ENCODE data around the gene HOXB2.

Gene HOXB2

DNA sequence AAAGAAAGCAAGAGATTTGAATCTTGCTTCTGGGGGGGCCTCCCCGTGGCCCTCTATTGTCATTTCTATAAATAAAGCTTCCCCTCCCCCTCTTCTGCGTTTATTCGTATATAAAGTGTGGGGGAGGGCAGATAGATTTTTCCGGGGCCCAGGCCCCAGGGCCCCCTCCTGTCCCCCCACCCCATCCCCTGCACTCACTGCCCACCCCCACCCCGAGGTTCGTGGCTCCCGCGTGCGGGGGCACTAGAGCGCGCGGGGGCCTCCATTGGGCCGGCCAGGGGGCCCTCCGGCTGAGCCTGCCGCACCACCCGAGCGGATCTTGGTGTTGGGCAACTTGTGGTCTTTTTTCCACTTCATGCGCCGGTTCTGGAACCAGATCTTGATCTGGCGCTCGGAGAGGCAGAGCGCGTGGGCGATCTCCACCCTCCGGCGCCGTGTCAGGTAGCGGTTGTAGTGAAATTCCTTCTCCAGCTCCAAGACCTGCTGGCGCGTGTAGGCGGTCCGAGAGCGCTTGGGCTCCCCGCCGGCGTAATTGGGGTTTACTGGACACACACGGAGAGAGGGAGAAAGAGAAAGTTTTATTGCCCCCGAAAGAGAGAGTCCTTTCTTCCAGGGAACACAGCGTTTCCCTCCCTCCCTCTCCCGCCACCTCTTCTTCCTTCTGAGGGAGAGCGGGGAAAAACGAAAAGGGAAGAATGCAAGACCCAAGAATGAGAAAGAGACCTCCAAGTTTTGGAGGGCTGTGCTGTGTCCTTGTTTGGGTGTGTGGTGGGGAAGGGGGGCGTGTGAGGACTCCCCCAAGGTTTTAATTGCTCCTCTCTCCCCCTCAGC lies 31.8 kb upstream of the HOXB2 start:
- Histone ChIP-seq H2AFZ (ENCODE audit: low read length) (no peak overlapping the region), H3K9ac (ENCODE audit: low read depth, low read length, poor library complexity, severe bottlenecking) (peak overlapping the region; percentile 95), H4K20me1 (ENCODE audit: insufficient read depth, low read length, poor library complexity, severe bottlenecking) (peaks cover 74% of the 10 kb centered on the region), H3K4me2 (ENCODE audit: low read depth, low read length, poor library complexity, severe bottlenecking) (peak overlapping the region; percentile 98), H3K79me2 (ENCODE audit: insufficient read depth, low read length) (peaks cover 98% of the 10 kb centered on the region), H3K4me3 (ENCODE audit: low read length, poor library complexity, severe bottlenecking) (peak overlapping the region; percentile 89), H3K36me3 (ENCODE audit: insufficient read depth, low read length) (peaks cover 63% of the 10 kb centered on the region), H3K27me3 (ENCODE audit: insufficient read depth, low read length, poor library complexity, severe bottlenecking) (peaks cover 16% of the 10 kb centered on the region), H3K9me3 (ENCODE audit: insufficient read depth, low read depth, low read length) (no peaks in the 10 kb centered on the region), H3K9me2 (replicated peaks; ENCODE audit: low read depth, low read length) (no peaks in the 10 kb centered on the region), H3F3A (ENCODE audit: low read depth) (peaks cover 12% of the 10 kb centered on the region), H3K4me1 (ENCODE audit: insufficient read depth, low read length, poor library complexity, severe bottlenecking) (peaks cover 73% of the 10 kb centered on the region)
- TF ChIP-seq EZH2phosphoT487 (IDR thresholded peaks at IDR 0.05; ENCODE audit: borderline replicate concordance), result no peak
- TF ChIP-seq, protein P1, sequence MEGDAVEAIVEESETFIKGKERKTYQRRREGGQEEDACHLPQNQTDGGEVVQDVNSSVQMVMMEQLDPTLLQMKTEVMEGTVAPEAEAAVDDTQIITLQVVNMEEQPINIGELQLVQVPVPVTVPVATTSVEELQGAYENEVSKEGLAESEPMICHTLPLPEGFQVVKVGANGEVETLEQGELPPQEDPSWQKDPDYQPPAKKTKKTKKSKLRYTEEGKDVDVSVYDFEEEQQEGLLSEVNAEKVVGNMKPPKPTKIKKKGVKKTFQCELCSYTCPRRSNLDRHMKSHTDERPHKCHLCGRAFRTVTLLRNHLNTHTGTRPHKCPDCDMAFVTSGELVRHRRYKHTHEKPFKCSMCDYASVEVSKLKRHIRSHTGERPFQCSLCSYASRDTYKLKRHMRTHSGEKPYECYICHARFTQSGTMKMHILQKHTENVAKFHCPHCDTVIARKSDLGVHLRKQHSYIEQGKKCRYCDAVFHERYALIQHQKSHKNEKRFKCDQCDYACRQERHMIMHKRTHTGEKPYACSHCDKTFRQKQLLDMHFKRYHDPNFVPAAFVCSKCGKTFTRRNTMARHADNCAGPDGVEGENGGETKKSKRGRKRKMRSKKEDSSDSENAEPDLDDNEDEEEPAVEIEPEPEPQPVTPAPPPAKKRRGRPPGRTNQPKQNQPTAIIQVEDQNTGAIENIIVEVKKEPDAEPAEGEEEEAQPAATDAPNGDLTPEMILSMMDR (conservative IDR thresholded peaks at IDR 0.05; ENCODE audit: low read length), result no peak

DNA sequence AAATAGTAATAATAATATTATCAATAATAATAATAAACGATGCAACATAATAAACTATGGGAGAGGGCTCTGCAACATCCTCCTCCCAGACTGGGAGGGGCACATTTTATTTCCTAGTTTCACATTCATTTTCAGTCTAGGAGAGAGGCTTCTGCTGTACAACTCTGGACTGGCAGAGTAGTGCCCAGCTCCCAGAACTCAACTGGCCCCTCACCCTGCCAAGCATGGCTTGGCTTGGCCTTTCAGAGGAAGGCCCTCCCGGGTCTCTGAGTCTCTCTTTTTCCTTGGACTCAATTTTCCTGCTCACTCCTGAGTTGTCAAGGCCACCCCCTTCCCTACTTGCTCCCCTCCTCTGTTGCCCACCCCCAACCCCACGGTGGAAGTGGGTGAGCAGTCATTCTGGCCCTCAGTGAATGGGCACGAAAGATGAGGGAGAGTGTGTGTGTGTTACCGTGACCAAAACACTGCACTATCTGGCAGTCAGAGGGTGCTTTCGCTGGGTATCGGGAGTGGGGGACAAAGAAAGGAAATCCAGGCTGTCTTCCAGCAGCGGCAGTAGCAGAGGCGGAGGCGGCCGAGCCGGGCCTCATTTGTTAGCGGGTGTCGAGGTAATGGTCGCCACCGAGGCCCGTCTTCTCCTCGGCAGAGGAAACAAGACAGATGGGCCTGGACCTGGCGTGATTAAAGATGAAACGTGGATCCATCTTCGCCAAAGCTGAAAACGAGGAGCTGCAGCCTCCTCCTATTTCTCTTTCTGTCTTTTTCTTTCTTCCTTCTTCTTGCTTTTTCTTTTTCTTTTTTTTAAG lies 31.0 kb upstream of the HOXB2 start:
- Histone ChIP-seq H3K79me2 (ENCODE audit: insufficient read depth, low read length) (peaks cover 98% of the 10 kb centered on the region), H2AFZ (ENCODE audit: low read length) (no peak overlapping the region), H3K9me3 (ENCODE audit: insufficient read depth, low read depth, low read length) (no peaks in the 10 kb centered on the region), H3K4me2 (ENCODE audit: low read depth, low read length, poor library complexity, severe bottlenecking) (peak overlapping the region; percentile 98), H3K36me3 (ENCODE audit: insufficient read depth, low read length) (peaks cover 72% of the 10 kb centered on the region), H3K9me2 (replicated peaks; ENCODE audit: low read depth, low read length) (no peaks in the 10 kb centered on the region), H3K4me1 (ENCODE audit: insufficient read depth, low read length, poor library complexity, severe bottlenecking) (peaks cover 76% of the 10 kb centered on the region), H3K4me3 (ENCODE audit: low read length, poor library complexity, severe bottlenecking) (peak overlapping the region; percentile 89), H3K27me3 (ENCODE audit: insufficient read depth, low read length, poor library complexity, severe bottlenecking) (peaks cover 16% of the 10 kb centered on the region), H3F3A (ENCODE audit: low read depth) (peaks cover 8% of the 10 kb centered on the region), H3K9ac (ENCODE audit: low read depth, low read length, poor library complexity, severe bottlenecking) (peak overlapping the region; percentile 95), H4K20me1 (ENCODE audit: insufficient read depth, low read length, poor library complexity, severe bottlenecking) (peaks cover 70% of the 10 kb centered on the region)
- TF ChIP-seq EZH2phosphoT487 (IDR thresholded peaks at IDR 0.05; ENCODE audit: borderline replicate concordance), result no peak
- TF ChIP-seq, protein P1 (conservative IDR thresholded peaks at IDR 0.05; ENCODE audit: low read length), result no peak

DNA sequence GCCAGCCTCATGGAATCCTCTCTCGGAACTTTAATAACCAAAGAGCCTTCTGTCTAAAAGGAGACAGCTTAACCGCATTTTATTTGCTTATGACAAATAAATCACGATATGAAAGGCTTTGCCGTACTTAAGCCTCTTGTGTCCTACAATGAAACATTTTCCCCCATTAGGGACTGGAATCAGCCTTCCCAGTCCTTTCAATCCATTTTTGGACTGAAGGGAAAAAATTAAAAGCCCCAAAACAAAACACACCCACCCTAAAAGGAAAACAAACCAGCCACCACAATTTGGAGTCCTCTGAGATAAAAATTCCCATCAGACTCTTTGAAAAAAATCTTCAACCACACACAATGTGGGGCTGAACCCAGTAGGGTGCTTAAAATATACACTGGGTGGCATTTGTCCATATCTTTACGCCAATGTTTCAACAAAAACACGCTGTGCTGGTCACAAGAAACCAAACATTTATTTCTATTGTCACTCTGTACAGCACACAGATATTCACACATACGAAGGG lies 30.2 kb upstream of the HOXB2 start:
- Histone ChIP-seq H3K9me3 (ENCODE audit: insufficient read depth, low read depth, low read length) (no peaks in the 10 kb centered on the region), H3K79me2 (ENCODE audit: insufficient read depth, low read length) (peaks cover 98% of the 10 kb centered on the region), H3K9me2 (replicated peaks; ENCODE audit: low read depth, low read length) (no peaks in the 10 kb centered on the region), H3K27me3 (ENCODE audit: insufficient read depth, low read length, poor library complexity, severe bottlenecking) (peaks cover 16% of the 10 kb centered on the region), H3K36me3 (ENCODE audit: insufficient read depth, low read length) (peaks cover 79% of the 10 kb centered on the region), H4K20me1 (ENCODE audit: insufficient read depth, low read length, poor library complexity, severe bottlenecking) (peaks cover 68% of the 10 kb centered on the region), H3F3A (ENCODE audit: low read depth) (peaks cover 5% of the 10 kb centered on the region), H3K4me1 (ENCODE audit: insufficient read depth, low read length, poor library complexity, severe bottlenecking) (peaks cover 81% of the 10 kb centered on the region), H2AFZ (ENCODE audit: low read length) (no peak overlapping the region), H3K4me3 (ENCODE audit: low read length, poor library complexity, severe bottlenecking) (peak overlapping the region; percentile 89), H3K4me2 (ENCODE audit: low read depth, low read length, poor library complexity, severe bottlenecking) (peak overlapping the region; percentile 98), H3K9ac (ENCODE audit: low read depth, low read length, poor library complexity, severe bottlenecking) (peak overlapping the region; percentile 95)
- TF ChIP-seq, protein P1 (conservative IDR thresholded peaks at IDR 0.05; ENCODE audit: low read length), result no peak
- TF ChIP-seq EZH2phosphoT487 (IDR thresholded peaks at IDR 0.05; ENCODE audit: borderline replicate concordance), result no peak
